AG04449 (cell line): Measurements from ENCODE around the gene GBF1.

ENCODE experiments used
- CTCF ChIA-PET: fragments of 350-600 bp; formaldehyde crosslinking; extraction: SDS; loops from one replicate; lab custom pipeline; 2021; ENCODE audit warnings: antibody characterized with exemption; lab: Yijun Ruan, JAX
- POLR2A ChIA-PET: fragments of 400-600, 350-600 bp; formaldehyde crosslinking; extraction: SDS; loops from one replicate; lab custom pipeline; 2020; ENCODE audit warnings: antibody characterized with exemption, inconsistent platforms; lab: Yijun Ruan, JAX
- DNase-seq: peaks from one replicate; pipeline ENCODE4 v3.0.0-alpha.2; 2010; ENCODE audit warnings: low read depth, low spot score
- H3K4me3 ChIP-seq: 2 replicates; pipeline ENCODE4 v1.5.1; 2011; ENCODE audit warnings: low read depth, mild to moderate bottlenecking, control low read depth, low read length
- TF ChIP-seq, protein P1 (sequence below): IDR thresholded peaks from one replicate; pipeline ENCODE4 v1.5.1; 2011; ENCODE audit warnings: mild to moderate bottlenecking, moderate library complexity, low read length, control low read depth, inconsistent platforms; ENCODE audit not compliant: insufficient read depth; ENCODE audit errors: missing control alignments

Gene GBF1

GRCh38 chr10:102279104-102279503, 33.8 kb downstream of the GBF1 start:
- no peak for DNase-seq
- TF ChIP-seq, protein P1, sequence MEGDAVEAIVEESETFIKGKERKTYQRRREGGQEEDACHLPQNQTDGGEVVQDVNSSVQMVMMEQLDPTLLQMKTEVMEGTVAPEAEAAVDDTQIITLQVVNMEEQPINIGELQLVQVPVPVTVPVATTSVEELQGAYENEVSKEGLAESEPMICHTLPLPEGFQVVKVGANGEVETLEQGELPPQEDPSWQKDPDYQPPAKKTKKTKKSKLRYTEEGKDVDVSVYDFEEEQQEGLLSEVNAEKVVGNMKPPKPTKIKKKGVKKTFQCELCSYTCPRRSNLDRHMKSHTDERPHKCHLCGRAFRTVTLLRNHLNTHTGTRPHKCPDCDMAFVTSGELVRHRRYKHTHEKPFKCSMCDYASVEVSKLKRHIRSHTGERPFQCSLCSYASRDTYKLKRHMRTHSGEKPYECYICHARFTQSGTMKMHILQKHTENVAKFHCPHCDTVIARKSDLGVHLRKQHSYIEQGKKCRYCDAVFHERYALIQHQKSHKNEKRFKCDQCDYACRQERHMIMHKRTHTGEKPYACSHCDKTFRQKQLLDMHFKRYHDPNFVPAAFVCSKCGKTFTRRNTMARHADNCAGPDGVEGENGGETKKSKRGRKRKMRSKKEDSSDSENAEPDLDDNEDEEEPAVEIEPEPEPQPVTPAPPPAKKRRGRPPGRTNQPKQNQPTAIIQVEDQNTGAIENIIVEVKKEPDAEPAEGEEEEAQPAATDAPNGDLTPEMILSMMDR = no peak
- H3K4me3 ChIP-seq = no peak overlapping the region
- CTCF ChIA-PET = interaction anchor here (0.8 to 1.8 kb wide), 5 partner anchors 8 to 109 kb away, joined by 3 to 5 read pairs (median 5); no protein-coding TSS in a partner anchor
- POLR2A ChIA-PET = no interaction called here

DNA sequence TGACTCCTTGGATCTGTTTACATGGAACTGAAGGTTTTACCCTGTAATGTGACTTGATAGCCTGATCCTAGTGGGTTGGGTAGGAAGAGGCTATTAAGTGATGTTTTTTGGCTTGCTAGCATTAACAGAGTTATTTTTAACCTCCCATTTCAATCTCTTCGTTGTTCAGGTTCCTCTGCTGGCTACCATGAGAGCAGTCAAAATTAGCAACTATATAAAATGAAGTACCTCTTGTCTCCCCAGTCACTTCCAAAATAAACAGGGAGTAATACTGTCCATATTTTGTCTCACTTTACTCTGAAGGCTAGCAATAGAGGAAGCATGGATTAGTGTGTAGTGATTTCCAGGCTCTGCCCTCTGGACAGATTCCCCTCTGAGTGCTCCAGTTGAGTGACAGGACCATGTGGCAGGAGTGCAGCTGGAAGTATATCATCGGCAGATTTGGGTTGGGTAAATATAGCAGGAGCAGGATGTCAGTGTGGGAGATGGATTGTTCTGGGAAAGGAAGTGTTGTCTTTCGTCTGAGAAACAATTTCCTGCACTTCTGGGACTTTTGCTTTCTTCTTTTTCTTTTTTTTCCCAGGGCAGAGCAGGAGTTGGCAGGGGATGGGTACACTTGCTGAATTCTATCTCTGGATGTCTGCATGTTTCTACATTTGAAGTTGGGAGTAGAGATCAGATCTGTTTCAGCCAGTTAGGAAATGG, 35.2 kb downstream of the GBF1 start:
- H3K4me3 ChIP-seq = no peak overlapping the region
- ChIA-PET POLR2A (no interaction called here), CTCF (no interaction called here)
- TF ChIP-seq, protein P1 = no peak
- no peak for DNase-seq

- no peak for DNase-seq
- ChIA-PET POLR2A (no interaction called here), CTCF (no interaction called here)
These were observed 35.8 kb downstream of the GBF1 start for GRCh38 chr10:102281102-102281487.

DNA sequence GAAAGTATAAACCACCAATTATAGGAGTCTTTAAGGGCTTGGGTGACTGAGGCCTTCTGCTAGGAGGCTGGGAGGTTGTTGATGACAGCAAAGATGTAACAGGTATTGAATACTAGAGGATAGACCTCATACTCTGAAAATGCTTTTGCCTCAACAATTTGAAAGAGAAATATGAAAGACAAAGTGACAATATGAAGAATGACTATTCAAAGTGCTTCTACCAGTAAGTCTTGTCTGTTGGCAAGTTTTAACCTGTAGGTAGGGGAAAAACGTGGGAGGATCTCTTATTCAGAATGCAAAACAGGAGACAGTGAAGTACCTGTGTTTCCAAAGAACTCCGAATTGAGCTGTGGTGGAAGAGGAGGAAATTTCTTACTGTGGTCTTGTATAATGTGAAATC, 38.2 kb downstream of the GBF1 start:
- POLR2A ChIA-PET = no interaction called here
- no peak for DNase-seq
- TF ChIP-seq, protein P1 = no peak
- CTCF ChIA-PET = interaction anchor here (0.9 to 1.6 kb wide), 3 partner anchors 15 to 69 kb away, joined by 3 to 6 read pairs (median 4); no protein-coding TSS in a partner anchor
- no peak overlapping the region for H3K4me3 ChIP-seq

More at GRCh38 chr10:102281102-102281487, 35.8 kb downstream of the GBF1 start:
- H3K4me3 ChIP-seq = no peak overlapping the region
- TF ChIP-seq, protein P1 = no peak

- TF ChIP-seq, protein P1 = no peak
- POLR2A ChIA-PET = no interaction called here
- H3K4me3 ChIP-seq = no peak overlapping the region
- CTCF ChIA-PET = interaction anchor here (0.9 to 1.6 kb wide), 3 partner anchors 14 to 69 kb away, joined by 3 to 6 read pairs (median 4); no protein-coding TSS in a partner anchor
- no peak for DNase-seq
These were observed 38.6 kb downstream of the GBF1 start for GRCh38 chr10:102283890-102284289.

- H3K4me3 ChIP-seq = no peak overlapping the region
- CTCF ChIA-PET = interaction anchor here (0.9 to 1.6 kb wide), 3 partner anchors 14 to 68 kb away, joined by 3 to 6 read pairs (median 4); no protein-coding TSS in a partner anchor
- no peak for DNase-seq
- POLR2A ChIA-PET = no interaction called here
- TF ChIP-seq, protein P1 = no peak
These were observed 39.2 kb downstream of the GBF1 start for GRCh38 chr10:102284531-102284930.
